Psoas muscle (tissue), 8 donors: ENCODE measurements around the gene ZNF892. TPM values are rescaled to one million over a fixed set of nuclear protein-coding genes. Genes with fewer than 3 reads are reported as not detected.

Source experiments
- ATAC-seq, 4 donors: fragments of 200-7000 bp; cut with Tn5 transposase; one replicate each; pipeline ENCODE4 v1.9.1; 2020; ENCODE audit warnings: moderate library complexity in 3 of 4, mild to moderate bottlenecking in 2 of 4
- DNase-seq, 2 donors: peaks; one replicate each; pipeline ENCODE4 v3.0.0-alpha.2; 2020
- H3K27ac ChIP-seq: fragments of 200-600 bp; one replicate; pipeline ENCODE4 v1.8.0; 2022
- H3K27me3 ChIP-seq, 3 donors: fragments of 200-600 bp in 1 of 3; one replicate each; pipeline versions ENCODE4 v1.6.1 to v1.8.0; 2013 to 2022; ENCODE audit warnings: low read length in 2 of 3, mild to moderate bottlenecking in 2 of 3, moderate library complexity in 1 of 3; ENCODE audit not compliant: insufficient read depth in 3 of 3
- H3K36me3 ChIP-seq, 2 donors: fragments of 200-600 bp in 1 of 2; one replicate each; pipeline versions ENCODE4 v1.6.1 to v1.8.0; 2013 to 2022; ENCODE audit warnings: low read depth in 1 of 2, mild to moderate bottlenecking in 1 of 2, moderate library complexity in 1 of 2; ENCODE audit not compliant: insufficient read depth in 1 of 2
- H3K4me1 ChIP-seq: fragments of 200-600 bp; one replicate; pipeline ENCODE4 v1.8.0; 2022
- H3K4me3 ChIP-seq: fragments of 200-600 bp; one replicate; pipeline ENCODE4 v1.8.0; 2022; ENCODE audit warnings: mild to moderate bottlenecking
- H3K9me3 ChIP-seq: fragments of 200-600 bp; one replicate; pipeline ENCODE4 v1.8.0; 2022
- CTCF ChIP-seq: fragments of 200-600 bp; IDR thresholded peaks from one replicate; pipeline ENCODE4 v1.8.0; 2022; ENCODE audit warnings: antibody characterized with exemption
- WGBS, 3 donors: extraction: QIAGEN DNeasy Blood & Tissue Kit; methylation state at CpG; one replicate each; pipeline versions ENCODE4 v1.1.6 to v1.1.7; 2013; 5-methylcytosine and 5-hydroxymethylcytosine counted together
- intact Hi-C, 2 donors: fragments of 100-400 bp; cut with DNase I; formaldehyde crosslinking; loops; one replicate each; pipeline versions ENCODE4 v1.11.0 to v1.14.2; 2022
- polyA plus RNA-seq, 3 donors: library from polyadenylated mRNA; stranded (reverse); fragments of 200-250 nt; gene quantifications; one replicate each; pipeline ENCODE4 v1.2.3, GENCODE V29; 2013
- total RNA-seq, 4 donors: library from RNA; stranded (reverse); fragmentation: NEBNext Ultra II Directional in 2 of 4; extraction: Animal tissue kit (Norgen Biotek cat#: 25700) in 2 of 4; gene quantifications; one replicate each; pipeline versions ENCODE4 v1.2.1 to v1.2.4, GENCODE V29; 2021 to 2023
- donor health status: healthy with polysubstance abuse.
- donor health status: DM: no; HTN: no; CAD: no; lungs with moderate emphysema.
- donor health status: Bipolar disorder and iron deficiency.
- donor health status: healthy.
- donor health status: DM: yes; HTN: yes; CAD: no.
- donor health status: DM: no; HTN: no; CAD: no.
- donor health status: DM: no; HTN: no; CAD: no.
- donor health status: DM: yes; HTN: yes; CAD: no.

Gene ZNF892
- total and polyA plus RNA-seq, 7 donors: 0.33 to 3.3 (median 1.9) TPM

- DNase-seq: no peak
- Histone ChIP-seq H3K9me3 (no peaks in the 10 kb centered on the region), H3K27ac (no peak overlapping the region), H3K27me3 (no peaks in the 10 kb centered on the region), H3K36me3 (peaks cover 3 to 27% of the 10 kb centered on the region in 2 donors), H3K4me3 (no peak overlapping the region), H3K4me1 (no peaks in the 10 kb centered on the region)
- intact Hi-C loops: no loop called here
- TF ChIP-seq CTCF: no peak
- ATAC-seq: no peak
- WGBS, 3 donors: 75 to 83% (median 77%) methylated on average over 2 of the region's 2 CpGs
Measured at GRCh38 chr2:95174031-95174542, 33.2 kb upstream of the ZNF892 start.

- Histone ChIP-seq H3K9me3 (peaks cover 5% of the 10 kb centered on the region), H3K27me3 (no peaks in the 10 kb centered on the region), H3K4me1 (no peaks in the 10 kb centered on the region), H3K4me3 (no peak overlapping the region), H3K27ac (no peak overlapping the region), H3K36me3 (peaks cover 22 to 65% of the 10 kb centered on the region in 2 donors)
- WGBS, 3 donors: 55 to 64% (median 59%) methylated on average over 7 of the region's 7 CpGs
- intact Hi-C loops: no loop called here
- TF ChIP-seq CTCF: no peak
- DNase-seq (no peak), ATAC-seq (no peak)
Measured at GRCh38 chr2:95179451-95179850, 27.9 kb upstream of the ZNF892 start.

- no peaks in the 10 kb centered on the region for H3K4me1 ChIP-seq
- intact Hi-C loops: no loop called here
Measured at GRCh38 chr2:95181774-95182173, 25.5 kb upstream of the ZNF892 start.

GRCh38 chr2:95185197-95185596 lies 22.1 kb upstream of the ZNF892 start:
- H3K4me3 ChIP-seq: no peak overlapping the region
- peaks cover 19 to 32% of the 10 kb centered on the region in 2 donors for H3K36me3 ChIP-seq
- no peak for DNase-seq
- H3K27me3 ChIP-seq: no peaks in the 10 kb centered on the region
- intact Hi-C loops: no loop called here
- WGBS, 3 donors: 68 to 77% (median 76%) methylated on average over 3 of the region's 3 CpGs
- H3K27ac ChIP-seq: no peak overlapping the region
- TF ChIP-seq CTCF: no peak
- peaks cover 5% of the 10 kb centered on the region for H3K9me3 ChIP-seq
- ATAC-seq: no peak
- no peaks in the 10 kb centered on the region for H3K4me1 ChIP-seq

More at GRCh38 chr2:95181774-95182173, 25.5 kb upstream of the ZNF892 start:
- 96 to 97% (median 97%) methylated on average over 18 of the region's 18 CpGs for WGBS, 3 donors
- Histone ChIP-seq H3K27ac (no peak overlapping the region), H3K27me3 (no peaks in the 10 kb centered on the region), H3K4me3 (no peak overlapping the region), H3K9me3 (peaks cover 5% of the 10 kb centered on the region), H3K36me3 (peaks cover 22 to 59% of the 10 kb centered on the region in 2 donors)
- no peak for ATAC-seq
- DNase-seq: no peak
- no peak for TF ChIP-seq CTCF

GRCh38 chr2:95185973-95186372 lies 21.3 kb upstream of the ZNF892 start:
- WGBS, 3 donors: 61 to 76% (median 64%) methylated on average over 2 of the region's 2 CpGs
- H3K36me3 ChIP-seq: peaks cover 17 to 24% of the 10 kb centered on the region in 2 donors
- no peak overlapping the region for H3K4me3 ChIP-seq
- H3K27me3 ChIP-seq: no peaks in the 10 kb centered on the region
- no peak for ATAC-seq
- H3K4me1 ChIP-seq: no peaks in the 10 kb centered on the region
- no peak for TF ChIP-seq CTCF
- no peak overlapping the region for H3K27ac ChIP-seq
- intact Hi-C loops: no loop called here
- DNase-seq: no peak
- peaks cover 5% of the 10 kb centered on the region for H3K9me3 ChIP-seq
